ENCODE results near the gene D2HGDH. TPM values are rescaled to one million over a fixed set of nuclear protein-coding genes. Genes with fewer than 3 reads are reported as not detected.
"Not testable (repeated sequence)": the region's sequence is repeated elsewhere in the genome, so short reads cannot be mapped to it uniquely, and the experiment has no call there.

D2HGDH gene
- total RNA-seq, 1 experiment from 2014 or later = 53.3 TPM

DNA sequence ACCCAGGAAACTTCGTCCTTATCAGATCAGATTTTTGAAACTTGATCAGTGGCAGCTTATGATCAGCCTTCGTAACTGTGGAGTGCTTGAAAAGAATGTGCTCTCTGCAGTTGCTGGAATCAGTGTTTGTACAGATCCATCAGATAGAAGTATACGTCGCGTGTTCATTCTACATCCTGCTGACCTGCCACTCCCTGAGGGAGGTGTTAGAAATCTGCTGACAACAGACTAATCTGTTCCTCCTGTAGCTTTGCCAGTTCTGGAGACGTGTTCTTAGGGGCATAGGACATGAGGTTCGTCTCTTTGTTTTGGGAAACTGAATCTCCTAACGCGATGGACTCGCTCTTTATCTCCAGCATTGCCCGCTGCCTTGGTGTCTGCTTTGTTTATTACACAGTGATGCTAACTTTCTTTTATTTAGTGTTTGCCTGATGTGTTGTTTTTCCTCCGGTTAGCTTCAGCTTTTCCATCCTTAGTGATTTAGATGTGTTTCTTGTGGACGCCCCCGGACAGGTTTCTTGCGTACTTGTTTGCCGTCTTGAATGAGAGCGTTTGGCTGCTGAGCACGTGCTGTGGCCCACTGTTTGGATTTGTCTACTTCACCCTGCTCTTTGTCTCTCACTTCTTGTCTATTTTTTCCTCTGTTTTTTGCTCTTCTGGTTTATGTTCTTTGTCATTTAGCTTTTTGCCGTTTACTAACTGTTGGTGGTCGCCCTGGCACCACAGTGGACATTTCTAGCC lies 24.8 kb downstream of the D2HGDH start:
- Mint-ChIP-seq H3K27me3 (ENCODE audit: unreplicated experiment) (no peaks in the 10 kb centered on the region), H3K4me3 (ENCODE audit: low read depth, unreplicated experiment) (no peak overlapping the region), H3K9me3 (ENCODE audit: low read depth, unreplicated experiment) (no peaks in the 10 kb centered on the region), H3K4me1 (ENCODE audit: low read depth, unreplicated experiment) (no peaks in the 10 kb centered on the region), H3K27ac (ENCODE audit: unreplicated experiment) (no peak overlapping the region), H3K36me3 (ENCODE audit: insufficient read depth, unreplicated experiment) (peaks cover 23% of the 10 kb centered on the region)
- no TSS peak for BruUV-seq (replicated peaks)
- intact Hi-C loops (cut with micrococcal nuclease; ENCODE audit: unreplicated experiment) = no loop called here
- no peak for DNase-seq
- CTCF ChIA-PET = no interaction called here
- TF ChIP-seq, protein P1, sequence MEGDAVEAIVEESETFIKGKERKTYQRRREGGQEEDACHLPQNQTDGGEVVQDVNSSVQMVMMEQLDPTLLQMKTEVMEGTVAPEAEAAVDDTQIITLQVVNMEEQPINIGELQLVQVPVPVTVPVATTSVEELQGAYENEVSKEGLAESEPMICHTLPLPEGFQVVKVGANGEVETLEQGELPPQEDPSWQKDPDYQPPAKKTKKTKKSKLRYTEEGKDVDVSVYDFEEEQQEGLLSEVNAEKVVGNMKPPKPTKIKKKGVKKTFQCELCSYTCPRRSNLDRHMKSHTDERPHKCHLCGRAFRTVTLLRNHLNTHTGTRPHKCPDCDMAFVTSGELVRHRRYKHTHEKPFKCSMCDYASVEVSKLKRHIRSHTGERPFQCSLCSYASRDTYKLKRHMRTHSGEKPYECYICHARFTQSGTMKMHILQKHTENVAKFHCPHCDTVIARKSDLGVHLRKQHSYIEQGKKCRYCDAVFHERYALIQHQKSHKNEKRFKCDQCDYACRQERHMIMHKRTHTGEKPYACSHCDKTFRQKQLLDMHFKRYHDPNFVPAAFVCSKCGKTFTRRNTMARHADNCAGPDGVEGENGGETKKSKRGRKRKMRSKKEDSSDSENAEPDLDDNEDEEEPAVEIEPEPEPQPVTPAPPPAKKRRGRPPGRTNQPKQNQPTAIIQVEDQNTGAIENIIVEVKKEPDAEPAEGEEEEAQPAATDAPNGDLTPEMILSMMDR (IDR thresholded peaks at IDR 0.05; ENCODE audit: unreplicated experiment) = no peak

DNA sequence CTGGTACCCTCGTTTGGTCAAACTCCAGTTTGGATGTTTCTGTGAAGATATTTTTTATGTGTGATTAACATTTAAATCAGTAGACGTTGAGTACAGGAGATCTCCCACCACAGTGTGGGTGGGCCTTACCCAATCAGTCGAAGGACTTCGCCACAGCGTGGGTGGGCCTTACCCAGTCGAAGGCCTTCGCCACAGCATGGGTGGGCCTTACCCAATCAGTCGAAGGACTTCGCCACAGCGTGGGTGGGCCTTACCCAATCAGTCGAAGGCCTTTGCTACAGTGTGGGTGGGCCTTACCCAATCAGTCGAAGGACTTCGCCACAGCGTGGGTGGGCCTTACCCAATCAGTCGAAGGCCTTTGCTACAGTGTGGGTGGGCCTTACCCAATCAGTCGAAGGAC lies 25.5 kb downstream of the D2HGDH start:
- H3K4me3 Mint-ChIP-seq (ENCODE audit: low read depth, unreplicated experiment); DNase-seq; CTCF ChIA-PET; intact Hi-C loops (cut with micrococcal nuclease; ENCODE audit: unreplicated experiment); H3K4me1 Mint-ChIP-seq (ENCODE audit: low read depth, unreplicated experiment); H3K27ac Mint-ChIP-seq (ENCODE audit: unreplicated experiment); BruUV-seq (replicated peaks); H3K27me3 Mint-ChIP-seq (ENCODE audit: unreplicated experiment); H3K9me3 Mint-ChIP-seq (ENCODE audit: low read depth, unreplicated experiment): not testable (repeated sequence)
- H3K36me3 Mint-ChIP-seq (ENCODE audit: insufficient read depth, unreplicated experiment) = peaks cover 18% of the 10 kb centered on the region

DNA sequence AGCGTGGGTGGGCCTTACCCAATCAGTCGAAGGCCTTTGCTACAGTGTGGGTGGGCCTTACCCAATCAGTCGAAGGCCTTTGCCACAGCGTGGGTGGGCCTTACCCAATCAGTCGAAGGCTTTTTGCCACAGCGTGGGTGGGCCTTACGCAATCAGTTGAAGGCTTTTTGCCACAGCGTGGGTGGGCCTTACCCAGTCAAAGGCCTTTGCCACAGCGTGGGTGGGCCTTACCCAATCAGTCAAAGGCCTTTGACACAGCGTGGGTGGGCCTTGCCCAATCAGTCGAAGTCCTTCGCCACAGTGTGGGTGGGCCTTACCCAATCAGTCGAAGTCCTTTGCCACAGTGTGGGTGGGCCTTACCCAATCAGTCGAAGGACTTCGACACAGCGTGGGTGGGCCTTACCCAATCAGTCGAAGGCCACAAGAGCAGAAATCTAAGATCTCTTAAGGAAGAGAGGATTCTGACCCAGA lies 25.9 kb downstream of the D2HGDH start:
- H3K9me3 Mint-ChIP-seq (ENCODE audit: low read depth, unreplicated experiment) = no peaks in the 10 kb centered on the region
- H3K27ac Mint-ChIP-seq (ENCODE audit: unreplicated experiment) = no peak overlapping the region
- CTCF ChIA-PET = no interaction called here
- H3K36me3 Mint-ChIP-seq (ENCODE audit: insufficient read depth, unreplicated experiment) = peaks cover 16% of the 10 kb centered on the region
- H3K27me3 Mint-ChIP-seq (ENCODE audit: unreplicated experiment) = no peaks in the 10 kb centered on the region
- no peak overlapping the region for H3K4me3 Mint-ChIP-seq (ENCODE audit: low read depth, unreplicated experiment)
- DNase-seq = no peak
- no peaks in the 10 kb centered on the region for H3K4me1 Mint-ChIP-seq (ENCODE audit: low read depth, unreplicated experiment)
- intact Hi-C loops (cut with micrococcal nuclease; ENCODE audit: unreplicated experiment) = no loop called here
- no TSS peak for BruUV-seq (replicated peaks)
- TF ChIP-seq, protein P1 (IDR thresholded peaks at IDR 0.05; ENCODE audit: unreplicated experiment) = no peak

DNA sequence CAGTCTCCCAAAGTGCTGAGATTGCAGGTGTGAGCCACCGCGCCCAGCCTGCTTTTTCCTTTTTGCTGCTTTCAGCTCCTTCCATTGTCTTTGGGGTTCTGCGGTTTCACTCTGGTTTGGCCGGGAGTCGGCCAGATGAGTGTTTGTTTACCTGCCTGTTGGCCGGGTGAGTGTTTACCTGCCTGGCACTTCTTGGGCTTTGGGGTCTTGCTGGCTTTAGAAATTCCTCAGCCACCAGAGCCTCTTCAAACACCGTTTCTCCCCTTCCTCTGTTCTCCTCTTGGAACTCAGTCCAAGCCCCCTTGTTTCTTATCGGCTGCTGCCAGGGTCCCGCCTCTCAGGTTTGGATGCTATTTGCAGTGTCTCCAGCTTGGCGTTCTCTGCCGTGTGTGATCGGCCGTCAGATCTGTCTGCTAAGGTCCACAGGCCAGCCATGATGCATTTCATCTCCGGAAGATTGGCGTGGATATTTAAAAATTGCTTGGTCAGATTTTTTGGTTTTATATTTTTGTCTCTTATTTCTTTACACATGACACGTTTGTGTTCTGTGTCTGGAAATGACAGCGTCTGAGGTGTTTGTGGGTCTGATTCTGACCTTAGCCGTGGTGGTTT lies 28.0 kb downstream of the D2HGDH start:
- H3K27me3 Mint-ChIP-seq (ENCODE audit: unreplicated experiment) = no peaks in the 10 kb centered on the region
- CTCF ChIA-PET = no interaction called here
- BruUV-seq (replicated peaks) = no TSS peak
- no peaks in the 10 kb centered on the region for H3K9me3 Mint-ChIP-seq (ENCODE audit: low read depth, unreplicated experiment)
- TF ChIP-seq, protein P1 (IDR thresholded peaks at IDR 0.05; ENCODE audit: unreplicated experiment) = no peak
- H3K36me3 Mint-ChIP-seq (ENCODE audit: insufficient read depth, unreplicated experiment) = peaks cover 16% of the 10 kb centered on the region
- no peak for DNase-seq
- intact Hi-C loops (cut with micrococcal nuclease; ENCODE audit: unreplicated experiment) = no loop called here
- no peak overlapping the region for H3K4me3 Mint-ChIP-seq (ENCODE audit: low read depth, unreplicated experiment)
- H3K27ac Mint-ChIP-seq (ENCODE audit: unreplicated experiment) = no peak overlapping the region
- H3K4me1 Mint-ChIP-seq (ENCODE audit: low read depth, unreplicated experiment) = no peaks in the 10 kb centered on the region

DNA sequence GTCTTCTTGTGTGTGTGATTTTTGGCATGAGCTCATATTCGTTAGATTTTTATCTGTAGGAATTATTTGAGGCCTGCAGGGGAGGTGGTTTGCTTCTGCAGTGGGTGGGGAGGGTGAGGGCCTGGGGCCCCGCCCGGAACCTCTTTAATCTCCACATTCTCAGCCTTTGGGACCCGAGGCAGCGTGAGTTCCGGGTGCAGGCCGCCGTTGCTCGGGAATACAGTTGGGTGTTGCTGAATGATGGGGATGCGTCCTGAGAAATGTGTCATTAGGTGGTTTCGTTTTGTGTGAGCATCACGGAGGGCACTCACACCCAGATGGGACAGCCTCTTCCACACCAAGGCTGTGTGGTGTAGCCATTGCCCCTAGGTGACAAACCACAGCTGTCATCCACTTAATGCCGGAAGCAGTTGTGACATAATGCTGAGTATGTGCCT lies 28.5 kb downstream of the D2HGDH start:
- H3K27me3 Mint-ChIP-seq (ENCODE audit: unreplicated experiment) = no peaks in the 10 kb centered on the region
- H3K4me3 Mint-ChIP-seq (ENCODE audit: low read depth, unreplicated experiment) = no peak overlapping the region
- BruUV-seq (replicated peaks) = no TSS peak
- H3K9me3 Mint-ChIP-seq (ENCODE audit: low read depth, unreplicated experiment) = no peaks in the 10 kb centered on the region
- no peak for DNase-seq
- H3K36me3 Mint-ChIP-seq (ENCODE audit: insufficient read depth, unreplicated experiment) = peaks cover 20% of the 10 kb centered on the region
- no peaks in the 10 kb centered on the region for H3K4me1 Mint-ChIP-seq (ENCODE audit: low read depth, unreplicated experiment)
- TF ChIP-seq, protein P1 (IDR thresholded peaks at IDR 0.05; ENCODE audit: unreplicated experiment) = no peak
- no peak overlapping the region for H3K27ac Mint-ChIP-seq (ENCODE audit: unreplicated experiment)
- intact Hi-C loops (cut with micrococcal nuclease; ENCODE audit: unreplicated experiment) = no loop called here
- CTCF ChIA-PET = no interaction called here
